ENCODE measurements around the gene HPSE2. TPM values are rescaled to one million over a fixed set of nuclear protein-coding genes. Genes with fewer than 3 reads are reported as not detected.
"Not testable (repeated sequence)": the region's sequence is repeated elsewhere in the genome, so short reads cannot be mapped to it uniquely, and the experiment has no call there.

HPSE2 gene
- total RNA-seq, 1 donor from 2014 or later = not detected

GRCh38 chr10:99233000-99233688, 2.5 kb downstream of the HPSE2 start:
- Mint-ChIP-seq H3K36me3 (ENCODE audit: low read depth) (no peaks in the 10 kb centered on the region), H3K4me1 (ENCODE audit: low read depth) (peaks cover 23% of the 10 kb centered on the region), H3K27ac (no peak overlapping the region), H3K9me3 (no peaks in the 10 kb centered on the region), H3K4me3 (ENCODE audit: low read depth) (peak overlapping the region; percentile 39), H3K27me3 (ENCODE audit: low read depth) (peaks cover 92% of the 10 kb centered on the region)
- no peak for DNase-seq (ENCODE audit: low spot score)
- intact Hi-C loops (cut with micrococcal nuclease) = loop anchor here (5.0 kb wide), 1 partner anchor 299 kb away; the partner anchor contains the start of gene NKX2-3

- intact Hi-C loops (cut with micrococcal nuclease) = loop anchor here (5.0 kb wide), 1 partner anchor 300 kb away; the partner anchor contains the start of gene NKX2-3
- Mint-ChIP-seq H3K9me3 (no peaks in the 10 kb centered on the region), H3K27me3 (ENCODE audit: low read depth) (peaks cover 91% of the 10 kb centered on the region), H3K36me3 (ENCODE audit: low read depth) (no peaks in the 10 kb centered on the region), H3K4me1 (ENCODE audit: low read depth) (peaks cover 23% of the 10 kb centered on the region), H3K27ac (no peak overlapping the region), H3K4me3 (ENCODE audit: low read depth) (peak overlapping the region; percentile 39)
- DNase-seq (ENCODE audit: low spot score) = no peak
These were observed 3.2 kb downstream of the HPSE2 start for GRCh38 chr10:99232360-99232999.

- intact Hi-C loops (cut with micrococcal nuclease) = no loop called here
- no peak overlapping the region for H3K4me3 Mint-ChIP-seq (ENCODE audit: low read depth)
- no peak overlapping the region for H3K27ac Mint-ChIP-seq
- H3K36me3 Mint-ChIP-seq (ENCODE audit: low read depth) = no peaks in the 10 kb centered on the region
- no peak for DNase-seq (ENCODE audit: low spot score)
- H3K27me3 Mint-ChIP-seq (ENCODE audit: low read depth) = peaks cover 32% of the 10 kb centered on the region
- H3K9me3 Mint-ChIP-seq = no peaks in the 10 kb centered on the region
- H3K4me1 Mint-ChIP-seq (ENCODE audit: low read depth) = no peaks in the 10 kb centered on the region
These were observed 10.9 kb downstream of the HPSE2 start for GRCh38 chr10:99224766-99225165.

- intact Hi-C loops (cut with micrococcal nuclease) = no loop called here
- no peaks in the 10 kb centered on the region for H3K9me3 Mint-ChIP-seq
- no peak overlapping the region for H3K4me3 Mint-ChIP-seq (ENCODE audit: low read depth)
- no peak overlapping the region for H3K27ac Mint-ChIP-seq
- DNase-seq (ENCODE audit: low spot score) = no peak
- H3K4me1 Mint-ChIP-seq (ENCODE audit: low read depth) = no peaks in the 10 kb centered on the region
- no peaks in the 10 kb centered on the region for H3K36me3 Mint-ChIP-seq (ENCODE audit: low read depth)
- H3K27me3 Mint-ChIP-seq (ENCODE audit: low read depth) = no peaks in the 10 kb centered on the region
These were observed 28.3 kb downstream of the HPSE2 start for GRCh38 chr10:99207340-99207739.

GRCh38 chr10:99203310-99203709, 32.3 kb downstream of the HPSE2 start:
- no peaks in the 10 kb centered on the region for H3K27me3 Mint-ChIP-seq (ENCODE audit: low read depth)
- no peaks in the 10 kb centered on the region for H3K9me3 Mint-ChIP-seq
- intact Hi-C loops (cut with micrococcal nuclease) = no loop called here
- H3K4me3 Mint-ChIP-seq (ENCODE audit: low read depth) = no peak overlapping the region
- H3K4me1 Mint-ChIP-seq (ENCODE audit: low read depth) = no peaks in the 10 kb centered on the region
- no peaks in the 10 kb centered on the region for H3K36me3 Mint-ChIP-seq (ENCODE audit: low read depth)
- H3K27ac Mint-ChIP-seq = no peak overlapping the region
- DNase-seq (ENCODE audit: low spot score) = no peak

GRCh38 chr10:99172950-99173349, 62.7 kb downstream of the HPSE2 start:
- Mint-ChIP-seq H3K27ac (no peak overlapping the region), H3K27me3 (ENCODE audit: low read depth) (no peaks in the 10 kb centered on the region), H3K4me3 (ENCODE audit: low read depth) (no peak overlapping the region), H3K9me3 (no peaks in the 10 kb centered on the region), H3K4me1 (ENCODE audit: low read depth) (no peaks in the 10 kb centered on the region), H3K36me3 (ENCODE audit: low read depth) (no peaks in the 10 kb centered on the region)
- DNase-seq (ENCODE audit: low spot score) = no peak
- intact Hi-C loops (cut with micrococcal nuclease) = no loop called here

GRCh38 chr10:99172128-99172738, 63.4 kb downstream of the HPSE2 start:
- H3K27ac Mint-ChIP-seq = no peak overlapping the region
- no peaks in the 10 kb centered on the region for H3K9me3 Mint-ChIP-seq
- H3K27me3 Mint-ChIP-seq (ENCODE audit: low read depth) = no peaks in the 10 kb centered on the region
- intact Hi-C loops (cut with micrococcal nuclease) = no loop called here
- no peaks in the 10 kb centered on the region for H3K4me1 Mint-ChIP-seq (ENCODE audit: low read depth)
- DNase-seq (ENCODE audit: low spot score) = no peak
- no peaks in the 10 kb centered on the region for H3K36me3 Mint-ChIP-seq (ENCODE audit: low read depth)
- no peak overlapping the region for H3K4me3 Mint-ChIP-seq (ENCODE audit: low read depth)

- no peak overlapping the region for H3K4me3 Mint-ChIP-seq (ENCODE audit: low read depth)
- no peaks in the 10 kb centered on the region for H3K9me3 Mint-ChIP-seq
- intact Hi-C loops (cut with micrococcal nuclease) = no loop called here
- no peak overlapping the region for H3K27ac Mint-ChIP-seq
- DNase-seq (ENCODE audit: low spot score) = no peak
- H3K36me3 Mint-ChIP-seq (ENCODE audit: low read depth) = no peaks in the 10 kb centered on the region
- H3K27me3 Mint-ChIP-seq (ENCODE audit: low read depth) = no peaks in the 10 kb centered on the region
- H3K4me1 Mint-ChIP-seq (ENCODE audit: low read depth) = no peaks in the 10 kb centered on the region
These were observed 65.5 kb downstream of the HPSE2 start for GRCh38 chr10:99170116-99170675.

- intact Hi-C loops (cut with micrococcal nuclease) = no loop called here
- no peaks in the 10 kb centered on the region for H3K4me1 Mint-ChIP-seq (ENCODE audit: low read depth)
- H3K4me3 Mint-ChIP-seq (ENCODE audit: low read depth) = no peak overlapping the region
- H3K27ac Mint-ChIP-seq = no peak overlapping the region
- DNase-seq (ENCODE audit: low spot score) = no peak
- H3K9me3 Mint-ChIP-seq = no peaks in the 10 kb centered on the region
- no peaks in the 10 kb centered on the region for H3K36me3 Mint-ChIP-seq (ENCODE audit: low read depth)
- no peaks in the 10 kb centered on the region for H3K27me3 Mint-ChIP-seq (ENCODE audit: low read depth)
These were observed 74.5 kb downstream of the HPSE2 start for GRCh38 chr10:99161165-99161564.

GRCh38 chr10:99143651-99144050, 92.0 kb downstream of the HPSE2 start:
- intact Hi-C loops (cut with micrococcal nuclease) = no loop called here
- Mint-ChIP-seq H3K36me3 (ENCODE audit: low read depth) (no peaks in the 10 kb centered on the region), H3K4me3 (ENCODE audit: low read depth) (no peak overlapping the region), H3K4me1 (ENCODE audit: low read depth) (peaks cover 2% of the 10 kb centered on the region), H3K27me3 (ENCODE audit: low read depth) (no peaks in the 10 kb centered on the region), H3K9me3 (no peaks in the 10 kb centered on the region), H3K27ac (no peak overlapping the region)
- DNase-seq (ENCODE audit: low spot score) = no peak

- no peaks in the 10 kb centered on the region for H3K27me3 Mint-ChIP-seq (ENCODE audit: low read depth)
- intact Hi-C loops (cut with micrococcal nuclease) = no loop called here
- no peaks in the 10 kb centered on the region for H3K36me3 Mint-ChIP-seq (ENCODE audit: low read depth)
- DNase-seq (ENCODE audit: low spot score) = no peak
- H3K27ac Mint-ChIP-seq = no peak overlapping the region
- H3K4me1 Mint-ChIP-seq (ENCODE audit: low read depth) = peaks cover 2% of the 10 kb centered on the region
- H3K9me3 Mint-ChIP-seq = no peaks in the 10 kb centered on the region
- H3K4me3 Mint-ChIP-seq (ENCODE audit: low read depth) = no peak overlapping the region
These were observed 92.6 kb downstream of the HPSE2 start for GRCh38 chr10:99143011-99143410.

GRCh38 chr10:99132897-99133296, 102.8 kb downstream of the HPSE2 start:
- H3K27ac Mint-ChIP-seq; DNase-seq (ENCODE audit: low spot score); H3K36me3 Mint-ChIP-seq (ENCODE audit: low read depth); intact Hi-C loops (cut with micrococcal nuclease); H3K9me3 Mint-ChIP-seq; H3K4me1 Mint-ChIP-seq (ENCODE audit: low read depth); H3K27me3 Mint-ChIP-seq (ENCODE audit: low read depth); H3K4me3 Mint-ChIP-seq (ENCODE audit: low read depth): not testable (repeated sequence)

- no peak for DNase-seq (ENCODE audit: low spot score)
- H3K9me3 Mint-ChIP-seq = no peaks in the 10 kb centered on the region
- no peaks in the 10 kb centered on the region for H3K27me3 Mint-ChIP-seq (ENCODE audit: low read depth)
- H3K4me3 Mint-ChIP-seq (ENCODE audit: low read depth) = no peak overlapping the region
- no peak overlapping the region for H3K27ac Mint-ChIP-seq
- intact Hi-C loops (cut with micrococcal nuclease) = no loop called here
- H3K36me3 Mint-ChIP-seq (ENCODE audit: low read depth) = no peaks in the 10 kb centered on the region
- H3K4me1 Mint-ChIP-seq (ENCODE audit: low read depth) = no peaks in the 10 kb centered on the region
These were observed 109.8 kb downstream of the HPSE2 start for GRCh38 chr10:99125879-99126278.

Measured in activated T-helper 2 cell treated with anti-CD3 and anti-CD28 coated beads, Interferon-gamma antibody, Interleukin-2, Interleukin-4, amounts not matched to agents 10 μg/mL and 5 μg/mL and 100 μg/mL, durations not matched to agents 14 hours and 24 hours and 36 hours (primary cell).